Skeletal muscle tissue (tissue), 4 donors: ENCODE results near the gene DIABLO. TPM values are rescaled to one million over a fixed set of nuclear protein-coding genes. Genes with fewer than 3 reads are reported as not detected.
"Not testable (repeated sequence)": the region's sequence is repeated elsewhere in the genome, so short reads cannot be mapped to it uniquely, and the experiment has no call there.

Experiments
- H3K27ac ChIP-seq: one replicate; pipeline ENCODE4 v1.7.0; 2013; ENCODE audit warnings: mild to moderate bottlenecking, low read depth, low read length, inconsistent platforms
- H3K27me3 ChIP-seq, 3 donors: one replicate each; pipeline ENCODE4 v1.7.0; 2013; ENCODE audit warnings: low read length in 3 of 3; ENCODE audit not compliant: control insufficient read depth in 3 of 3, insufficient read depth in 3 of 3
- H3K36me3 ChIP-seq, 3 donors: one replicate each; pipeline ENCODE4 v1.7.0; 2013; ENCODE audit warnings: low read length in 3 of 3; ENCODE audit not compliant: control insufficient read depth in 3 of 3, insufficient read depth in 3 of 3
- H3K4me1 ChIP-seq, 3 donors: one replicate each; pipeline ENCODE4 v1.7.0; 2013; ENCODE audit warnings: low read length in 3 of 3, mild to moderate bottlenecking in 3 of 3; ENCODE audit not compliant: control insufficient read depth in 3 of 3, insufficient read depth in 3 of 3
- H3K4me3 ChIP-seq, 3 donors: one replicate each; pipeline ENCODE4 v1.7.0; 2013; ENCODE audit warnings: low read length in 3 of 3
- H3K9ac ChIP-seq, 3 donors: one replicate each; pipeline ENCODE4 v1.7.0; 2013; ENCODE audit warnings: low read length in 3 of 3, mild to moderate bottlenecking in 3 of 3, moderate library complexity in 2 of 3, low read depth in 1 of 3
- H3K9me3 ChIP-seq, 3 donors: one replicate each; pipeline ENCODE4 v1.7.0; 2013; ENCODE audit warnings: low read length in 3 of 3; ENCODE audit not compliant: control insufficient read depth in 3 of 3
- total RNA-seq: library from RNA; depleted of rRNA; stranded (reverse); fragments of >200 nt; gene quantifications from one replicate; pipeline ENCODE4 v1.2.3, GENCODE V29; 2014
- donor health status: Osteomylitis.

The DIABLO gene
- total RNA-seq, 1 donor from 2014 or later, result 45.4 TPM

DNA sequence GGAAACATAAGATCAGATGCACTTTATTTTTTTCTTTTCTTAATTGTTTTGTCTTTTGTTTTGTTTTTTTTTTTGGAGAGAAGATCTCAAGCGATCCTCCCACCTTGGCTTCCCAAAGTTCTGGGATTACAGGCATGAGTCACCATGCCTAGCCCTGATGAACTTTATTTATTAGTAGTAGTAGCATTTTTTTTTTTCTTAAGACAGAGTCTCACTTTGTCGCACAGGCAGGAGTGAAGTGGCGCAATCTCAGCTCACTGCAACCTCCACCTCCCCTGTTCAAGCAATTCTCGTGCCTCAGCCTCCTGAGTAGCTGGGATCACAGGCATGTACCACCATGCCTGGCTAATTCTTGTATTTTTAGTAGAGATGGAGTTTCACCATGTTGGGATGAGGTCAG is 49.4 kb downstream of the DIABLO start:
- H3K9me3 ChIP-seq, H3K4me3 ChIP-seq, H3K36me3 ChIP-seq, H3K9ac ChIP-seq, H3K27ac ChIP-seq, H3K27me3 ChIP-seq, H3K4me1 ChIP-seq: not testable (repeated sequence)

GRCh38 chr12:122174155-122174845 is 51.6 kb downstream of the DIABLO start, which contains the start of gene IL31:
Gene IL31, minus strand, starts transcription at chr12:122174221. Its CDS starts 49 bp downstream, at chr12:122174172.
- Histone ChIP-seq H3K27ac (no peak within 1 kb of the TSS), H3K9me3 (no peaks in the 10 kb centered on the region), H3K4me1 (no peaks in the 10 kb centered on the region), H3K9ac (no peak within 1 kb of the TSS), H3K4me3 (no peak within 1 kb of the TSS), H3K36me3 (no peaks in the 10 kb centered on the region), H3K27me3 (peaks cover 7 to 10% (median 8%) of the 10 kb centered on the region in 3 donors)

DNA sequence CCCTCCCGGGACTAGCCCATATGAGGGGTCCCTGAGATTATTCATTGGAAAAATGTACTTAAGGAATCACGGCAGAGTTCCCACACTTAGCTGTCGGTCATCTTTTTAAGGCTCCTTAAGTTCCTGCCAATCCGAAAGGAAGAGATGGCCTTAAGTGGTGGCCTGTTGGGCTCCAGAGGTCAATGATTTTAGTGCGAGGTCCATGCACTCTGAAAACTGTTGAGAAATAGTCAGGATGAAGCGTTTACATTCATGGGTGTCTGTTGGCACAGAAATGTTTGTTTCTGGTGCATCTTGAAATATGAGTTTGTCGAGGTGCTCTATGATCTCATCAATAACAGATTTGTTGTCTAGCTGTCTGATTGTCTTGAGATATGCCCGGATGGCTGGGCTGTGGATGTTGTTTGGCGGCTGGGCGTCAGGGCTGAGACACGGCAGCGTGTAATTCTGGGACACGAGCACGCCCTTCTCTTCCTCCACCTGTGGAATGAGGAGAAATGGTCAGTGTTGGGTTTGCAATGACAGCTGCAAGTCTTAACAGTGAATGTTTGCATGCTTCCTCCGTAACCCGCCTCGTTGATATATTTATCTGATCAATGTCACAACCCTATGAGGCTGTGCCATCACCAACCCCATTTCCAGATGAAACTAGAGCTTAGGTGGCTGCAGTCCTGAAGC is 53.5 kb downstream of the DIABLO start:
- no peak overlapping the region for H3K27ac ChIP-seq
- peaks cover 7 to 10% (median 8%) of the 10 kb centered on the region in 3 donors for H3K27me3 ChIP-seq
- H3K4me1 ChIP-seq, result no peaks in the 10 kb centered on the region
- H3K9me3 ChIP-seq, result no peaks in the 10 kb centered on the region
- H3K9ac ChIP-seq, result no peak overlapping the region
- H3K4me3 ChIP-seq, result no peak overlapping the region
- H3K36me3 ChIP-seq, result no peaks in the 10 kb centered on the region

DNA sequence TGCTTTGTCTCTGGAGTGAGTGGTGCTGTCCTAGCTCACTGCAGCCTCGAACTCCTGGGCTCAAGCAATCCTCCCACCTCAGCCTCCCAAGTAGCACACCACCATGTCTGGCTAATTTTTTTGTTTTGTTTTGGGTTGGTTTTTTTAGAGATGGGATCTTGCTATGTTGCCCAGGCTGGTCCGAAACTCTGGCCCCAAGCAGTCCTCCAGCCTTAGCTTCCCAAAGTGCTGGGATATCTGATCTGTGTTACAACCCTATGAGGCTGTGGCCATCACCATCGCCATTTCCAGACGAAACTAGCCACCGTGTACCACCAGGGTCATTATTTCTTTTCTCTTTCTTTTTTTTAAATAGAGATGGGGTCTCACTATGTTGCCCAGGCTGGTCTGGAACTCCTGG is 54.5 kb downstream of the DIABLO start:
- no peak overlapping the region for H3K27ac ChIP-seq
- no peak overlapping the region for H3K9ac ChIP-seq
- H3K36me3 ChIP-seq, result no peaks in the 10 kb centered on the region
- H3K27me3 ChIP-seq, result peaks cover 7 to 10% (median 8%) of the 10 kb centered on the region in 3 donors
- H3K4me3 ChIP-seq, result no peak overlapping the region
- H3K4me1 ChIP-seq, result no peaks in the 10 kb centered on the region
- H3K9me3 ChIP-seq, result no peaks in the 10 kb centered on the region

- no peaks in the 10 kb centered on the region for H3K4me1 ChIP-seq
- no peaks in the 10 kb centered on the region for H3K9me3 ChIP-seq
- H3K27ac ChIP-seq, result no peak overlapping the region
- no peak overlapping the region for H3K4me3 ChIP-seq
- peaks cover 4 to 8% (median 7%) of the 10 kb centered on the region in 3 donors for H3K27me3 ChIP-seq
- H3K36me3 ChIP-seq, result no peaks in the 10 kb centered on the region
- no peak overlapping the region for H3K9ac ChIP-seq
Measured at GRCh38 chr12:122168492-122168891, 57.4 kb downstream of the DIABLO start.

DNA sequence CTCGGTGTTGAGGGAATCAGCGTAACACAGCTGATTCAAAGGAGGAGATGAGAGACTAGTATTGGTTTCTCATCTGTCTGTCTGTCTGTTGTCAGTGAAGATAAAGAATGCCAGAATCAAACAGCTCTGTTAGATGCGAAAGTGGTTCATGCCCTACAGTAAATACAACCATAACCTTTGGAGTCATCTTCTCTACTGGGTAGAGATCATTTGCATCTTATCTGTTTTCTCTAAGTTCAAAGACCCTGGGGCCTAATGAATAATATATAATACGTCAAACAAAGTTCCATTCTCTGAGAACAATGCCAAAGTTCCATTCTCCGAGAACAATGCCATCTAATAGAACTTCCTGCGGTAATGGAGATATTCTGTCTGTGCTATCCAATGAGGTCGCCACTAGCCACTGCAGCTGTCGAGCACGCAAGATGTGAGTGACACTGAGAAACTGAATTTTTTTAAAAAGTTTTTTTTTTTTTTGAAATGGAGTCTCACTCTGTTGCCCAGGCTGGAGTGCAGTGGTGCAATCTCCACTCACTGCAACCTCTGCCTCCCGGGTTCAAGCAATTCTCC is 58.4 kb downstream of the DIABLO start:
- Histone ChIP-seq H3K27me3 (peaks cover 0 to 8% (median 5%) of the 10 kb centered on the region in 3 donors), H3K9ac (no peak overlapping the region), H3K4me3 (no peak overlapping the region), H3K27ac (no peak overlapping the region), H3K9me3 (no peaks in the 10 kb centered on the region), H3K4me1 (no peaks in the 10 kb centered on the region), H3K36me3 (no peaks in the 10 kb centered on the region)

- no peaks in the 10 kb centered on the region for H3K36me3 ChIP-seq
- no peaks in the 10 kb centered on the region for H3K4me1 ChIP-seq
Measured at GRCh38 chr12:122166422-122167349, 59.2 kb downstream of the DIABLO start.

GRCh38 chr12:122162976-122163375 is 62.9 kb downstream of the DIABLO start:
- H3K36me3 ChIP-seq, result no peaks in the 10 kb centered on the region
- H3K9me3 ChIP-seq, result no peaks in the 10 kb centered on the region
- H3K4me1 ChIP-seq, result no peaks in the 10 kb centered on the region
- no peak overlapping the region for H3K27ac ChIP-seq
- H3K4me3 ChIP-seq, result no peak overlapping the region
- H3K9ac ChIP-seq, result no peak overlapping the region
- H3K27me3 ChIP-seq, result peaks cover 0 to 2% (median 2%) of the 10 kb centered on the region in 3 donors

More at GRCh38 chr12:122166422-122167349, 59.2 kb downstream of the DIABLO start:
- Histone ChIP-seq H3K27ac (no peak overlapping the region), H3K27me3 (peaks cover 0 to 7% (median 5%) of the 10 kb centered on the region in 3 donors), H3K4me3 (no peak overlapping the region), H3K9me3 (no peaks in the 10 kb centered on the region), H3K9ac (no peak overlapping the region)

GRCh38 chr12:122161682-122162081 is 64.2 kb downstream of the DIABLO start:
- Histone ChIP-seq H3K9ac (no peak overlapping the region), H3K4me1 (no peaks in the 10 kb centered on the region), H3K4me3 (no peak overlapping the region), H3K27ac (no peak overlapping the region), H3K36me3 (peaks cover 0 to 3% (median 0%) of the 10 kb centered on the region in 3 donors), H3K27me3 (peaks cover 0 to 2% (median 2%) of the 10 kb centered on the region in 3 donors), H3K9me3 (no peaks in the 10 kb centered on the region)
